GM06990 (cell line): ENCODE data around the gene HYAL3.

Experiments
- DNase-seq: peaks from one replicate; pipeline ENCODE4 v3.0.0-alpha.2; 2011; ENCODE audit not compliant: insufficient read length; ENCODE audit errors: extremely low read depth
- H3K27me3 ChIP-seq: replicated peaks from 2 replicates; pipeline ENCODE4 v1.6.0; 2011; ENCODE audit warnings: low read length; ENCODE audit not compliant: control insufficient read depth, insufficient read depth
- H3K36me3 ChIP-seq: 2 replicates; pipeline ENCODE4 v1.5.1; 2011; ENCODE audit warnings: low read length; ENCODE audit not compliant: control insufficient read depth, insufficient read depth
- H3K4me3 ChIP-seq: replicated peaks from 2 replicates; pipeline ENCODE4 v1.5.1; 2011; ENCODE audit warnings: low read depth, mild to moderate bottlenecking, control low read depth, low read length
- CTCF ChIP-seq: IDR thresholded peaks from 2 replicates; pipeline ENCODE4 v1.5.1; 2011; ENCODE audit warnings: low read length, control low read depth, mild to moderate bottlenecking, inconsistent platforms; ENCODE audit not compliant: insufficient read depth, poor library complexity, severe bottlenecking

The HYAL3 gene

DNA sequence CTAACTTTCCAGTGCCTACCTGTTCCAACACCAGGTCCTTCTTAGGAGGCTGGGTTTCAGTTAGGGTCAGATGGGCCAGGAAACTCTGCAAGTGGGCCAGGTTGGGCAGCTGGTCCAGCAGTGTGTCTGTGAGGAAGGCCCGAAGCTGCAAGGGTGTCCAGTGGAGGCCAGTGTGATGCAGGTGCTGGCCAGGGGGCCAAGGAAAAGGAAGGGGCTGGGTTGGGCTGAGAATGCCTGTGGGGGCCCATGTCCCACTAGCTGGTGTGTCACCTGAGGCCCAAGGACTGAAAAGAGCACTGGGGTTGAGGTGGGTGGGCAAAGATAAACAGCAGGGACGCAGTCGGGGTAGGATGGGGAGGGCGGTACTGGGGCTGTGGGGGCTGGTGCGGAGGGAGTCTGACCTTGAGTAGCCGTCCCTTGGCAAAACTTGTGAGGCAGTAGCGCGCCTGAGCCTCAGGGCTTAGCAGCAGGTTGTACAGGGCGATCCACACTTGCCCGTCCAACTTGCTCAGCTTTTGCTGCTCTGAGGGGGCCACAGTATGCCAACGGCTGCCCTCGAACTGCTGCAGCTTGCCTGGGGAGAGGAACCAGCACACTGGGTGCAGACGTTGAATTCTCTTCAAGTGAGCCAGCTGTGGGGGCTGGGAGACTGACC, 42.9 kb upstream of the HYAL3 start:
- Histone ChIP-seq H3K27me3 (no peaks in the 10 kb centered on the region), H3K36me3 (no peaks in the 10 kb centered on the region), H3K4me3 (no peak overlapping the region)
- DNase-seq, result no peak
- TF ChIP-seq CTCF, result no peak

DNA sequence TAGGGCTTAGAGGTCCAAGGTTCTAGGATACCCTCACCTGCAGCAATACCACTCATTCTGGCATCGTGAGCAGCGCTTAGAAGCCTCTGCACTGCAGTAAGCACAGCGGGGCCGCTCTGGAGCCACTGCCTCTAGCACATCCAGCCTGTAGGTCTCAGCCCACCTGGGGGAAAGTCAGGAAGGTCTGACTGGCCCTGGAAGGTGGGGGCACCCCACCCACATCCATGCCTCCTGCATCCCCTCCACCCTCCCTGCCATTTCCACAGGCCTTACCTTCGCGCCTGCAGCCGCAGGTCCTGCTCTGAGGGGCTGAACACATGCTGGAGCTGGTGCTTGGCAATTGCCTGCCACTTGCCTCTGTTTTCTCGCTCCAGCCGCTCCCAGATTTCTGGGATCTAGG, 42.3 kb upstream of the HYAL3 start:
- no peak for TF ChIP-seq CTCF
- H3K36me3 ChIP-seq, result no peaks in the 10 kb centered on the region
- no peaks in the 10 kb centered on the region for H3K27me3 ChIP-seq
- H3K4me3 ChIP-seq, result peak overlapping the region; percentile 93
- no peak for DNase-seq

- TF ChIP-seq CTCF, result no peak
Measured at GRCh38 chr3:50340448-50341329, 41.5 kb upstream of the HYAL3 start, which contains the start of gene RASSF1. Gene RASSF1 (minus strand): TSS chr3:50340836. CDS start chr3:50340805, 31 bp downstream.

GRCh38 chr3:50340147-50340447, 40.9 kb upstream of the HYAL3 start:
- DNase-seq, result no peak
- H3K4me3 ChIP-seq, result peak overlapping the region; percentile 93
- H3K27me3 ChIP-seq, result no peaks in the 10 kb centered on the region
- no peaks in the 10 kb centered on the region for H3K36me3 ChIP-seq
- TF ChIP-seq CTCF, result no peak

More at GRCh38 chr3:50340448-50341329, 41.5 kb upstream of the HYAL3 start, which contains the start of gene RASSF1:
- DNase-seq, result peak; percentile 86
- no peaks in the 10 kb centered on the region for H3K27me3 ChIP-seq
- no peaks in the 10 kb centered on the region for H3K36me3 ChIP-seq
- H3K4me3 ChIP-seq, result peak within 1 kb of the TSS; percentile 93

GRCh38 chr3:50339485-50340146, 40.4 kb upstream of the HYAL3 start:
- no peaks in the 10 kb centered on the region for H3K27me3 ChIP-seq
- TF ChIP-seq CTCF, result no peak
- peak overlapping the region; percentile 93 for H3K4me3 ChIP-seq
- H3K36me3 ChIP-seq, result no peaks in the 10 kb centered on the region
- no peak for DNase-seq
